ENCODE data around the gene PQBP1.

Gene PQBP1

GRCh38 chrX:48903290-48903689, 5.6 kb downstream of the PQBP1 start:
- Histone ChIP-seq H3K36me3 (ENCODE audit: control insufficient read depth in 2 of 2, insufficient read depth in 1 of 2, low read length in 2 of 2) (peaks cover 19 to 74% of the 10 kb centered on the region in 2 experiments; a peak in 2 of 3 replicates), H3K4me1 (ENCODE audit: control insufficient read depth, insufficient read depth, low read length) (no peaks in the 10 kb centered on the region), H3K9me3 (ENCODE audit: control insufficient read depth, insufficient read depth, low read depth, low read length) (no peaks in the 10 kb centered on the region), H3K27ac (ENCODE audit: extremely low read depth, low read depth, low read length) (no peak overlapping the region), H3K4me3 (ENCODE audit: low read depth, low read length) (no peak overlapping the region)
- CTCF ChIA-PET, result interaction anchor here (1.0 kb wide), 1 partner anchor 255 kb away, joined by 5 read pairs; no protein-coding TSS in a partner anchor
- POLR2A ChIA-PET, result interaction anchor here (0.5 to 2.8 kb wide), 4 partner anchors 9 to 336 kb away, joined by 3 to 10 read pairs (median 6); partner anchors contain the start of gene SLC35A2
- TF ChIP-seq ZNF423 (tag by site-specific recombination; IDR thresholded peaks at IDR 0.05) (no peak), ZNF280C (tag by site-specific recombination; IDR thresholded peaks at IDR 0.05) (no peak), ZSCAN5A (tag by site-specific recombination; IDR thresholded peaks at IDR 0.05) (no peak), ZSCAN16 (tag by site-specific recombination; IDR thresholded peaks at IDR 0.05) (no peak), ZNF473 (tag by site-specific recombination; IDR thresholded peaks at IDR 0.05) (no peak), KLF8 (tag by site-specific recombination; IDR thresholded peaks at IDR 0.05) (no peak), TSHZ1 (tag by site-specific recombination; IDR thresholded peaks at IDR 0.05; ENCODE audit: borderline replicate concordance) (no peak), ZNF518A (tag by site-specific recombination; conservative IDR thresholded peaks at IDR 0.05; ENCODE audit: low read depth) (no peak), ZNF785 (tag by site-specific recombination; IDR thresholded peaks at IDR 0.05) (no peak), ZNF221 (tag by site-specific recombination; IDR thresholded peaks at IDR 0.05; ENCODE audit: borderline replicate concordance) (no peak), TRIM28 (IDR thresholded peaks at IDR 0.05; ENCODE audit: borderline replicate concordance, low read length) (no peak), ZNF791 (tag by site-specific recombination; IDR thresholded peaks at IDR 0.05) (no peak), ZNF747 (tag by site-specific recombination; IDR thresholded peaks at IDR 0.05) (no peak), KLF10 (tag by site-specific recombination; IDR thresholded peaks at IDR 0.05) (no peak), ZNF155 (tag by site-specific recombination; IDR thresholded peaks at IDR 0.05) (no peak), ZNF513 (tag by site-specific recombination; IDR thresholded peaks at IDR 0.05) (no peak), ZNF704 (tag by site-specific recombination; IDR thresholded peaks at IDR 0.05) (no peak), ZFP69B (tag by site-specific recombination; IDR thresholded peaks at IDR 0.05) (no peak)
